ENCODE results near the gene PTPRE.

DNA sequence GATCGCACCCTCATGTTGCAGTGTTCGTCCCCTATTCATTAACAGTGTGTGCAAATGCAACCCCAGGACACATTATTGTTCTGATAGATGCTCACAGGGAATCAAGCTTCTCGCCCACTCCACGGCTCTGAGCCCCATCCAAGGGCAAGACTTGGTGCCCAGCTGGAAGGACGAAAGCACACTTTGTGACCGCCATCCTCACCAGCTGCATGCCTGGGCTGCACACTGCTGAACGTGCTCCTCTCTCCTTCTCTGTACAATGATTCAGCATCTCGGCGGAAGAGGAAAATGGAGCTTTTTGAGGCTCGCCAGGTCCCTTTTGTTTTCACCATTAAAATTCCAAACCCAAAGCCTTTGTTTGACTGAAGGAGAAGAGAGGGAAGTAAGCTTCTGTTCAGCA is 177.5 kb downstream of the PTPRE start:
- TF ChIP-seq EZH2 (IDR thresholded peaks at IDR 0.05) = no peak
- TF ChIP-seq POLR2AphosphoS5 (IDR thresholded peaks at IDR 0.05; ENCODE audit: borderline replicate concordance, low read depth, low read length) = no peak
- TF ChIP-seq FOXP2 (optimal IDR thresholded peaks at IDR 0.05; ENCODE audit: control extremely low read depth, extremely low read length, insufficient read depth) = no peak
